Epidermal melanocyte (primary cell): ENCODE results near the gene C3AR1.
"Not testable (repeated sequence)": the region's sequence is repeated elsewhere in the genome, so short reads cannot be mapped to it uniquely, and the experiment has no call there.

Source experiments
- DNase-seq: peaks from one replicate; pipeline ENCODE4 v3.0.0; 2011; ENCODE audit warnings: low spot score; ENCODE audit not compliant: insufficient read length

The C3AR1 gene

GRCh38 chr12:8065991-8066594 is at the start of gene C3AR1:
Gene C3AR1, minus strand, starts transcription at chr12:8066359. Its CDS starts 6,174 bp downstream, at chr12:8060185.
- DNase-seq = no peak

- not testable (repeated sequence) for DNase-seq
Measured at GRCh38 chr12:8113117-8113516, 47.0 kb upstream of the C3AR1 start.

GRCh38 chr12:8108808-8109398 is 42.7 kb upstream of the C3AR1 start:
- DNase-seq = peak; percentile 55

- DNase-seq = no peak
Measured at GRCh38 chr12:8099235-8099634, 33.1 kb upstream of the C3AR1 start.

GRCh38 chr12:8096281-8096915 is 30.2 kb upstream of the C3AR1 start:
- DNase-seq = no peak

GRCh38 chr12:8093291-8093690 is 27.1 kb upstream of the C3AR1 start:
- DNase-seq = no peak

- no peak for DNase-seq
Measured at GRCh38 chr12:8089716-8090115, 23.6 kb upstream of the C3AR1 start.

- DNase-seq = not testable (repeated sequence)
Measured at GRCh38 chr12:8089277-8089676, 23.1 kb upstream of the C3AR1 start.

GRCh38 chr12:8088574-8088973 is 22.4 kb upstream of the C3AR1 start:
- no peak for DNase-seq

- DNase-seq = no peak
Measured at GRCh38 chr12:8087666-8088065, 21.5 kb upstream of the C3AR1 start.

- DNase-seq = not testable (repeated sequence)
Measured at GRCh38 chr12:8084351-8084750, 18.2 kb upstream of the C3AR1 start.

GRCh38 chr12:8082808-8083100 is 16.6 kb upstream of the C3AR1 start:
- no peak for DNase-seq

- DNase-seq = no peak
Measured at GRCh38 chr12:8081251-8081920, 15.2 kb upstream of the C3AR1 start.

GRCh38 chr12:8080120-8080519 is 14.0 kb upstream of the C3AR1 start:
- no peak for DNase-seq

GRCh38 chr12:8078916-8079315 is 12.8 kb upstream of the C3AR1 start:
- DNase-seq = no peak

GRCh38 chr12:8078398-8078797 is 12.2 kb upstream of the C3AR1 start:
- DNase-seq = no peak

GRCh38 chr12:8077207-8077606 is 11.0 kb upstream of the C3AR1 start:
- no peak for DNase-seq

GRCh38 chr12:8076366-8076765 is 10.2 kb upstream of the C3AR1 start:
- no peak for DNase-seq

- no peak for DNase-seq
Measured at GRCh38 chr12:8075935-8076334, 9.8 kb upstream of the C3AR1 start.

- DNase-seq = not testable (repeated sequence)
Measured at GRCh38 chr12:8071820-8072219, 5.7 kb upstream of the C3AR1 start.

- DNase-seq = no peak
Measured at GRCh38 chr12:8069582-8069981, 3.4 kb upstream of the C3AR1 start.

GRCh38 chr12:8064131-8064530 is 2.0 kb downstream of the C3AR1 start:
- no peak for DNase-seq

GRCh38 chr12:8058506-8058905 is 7.7 kb downstream of the C3AR1 start:
- DNase-seq = no peak
